HCEC 1CT (cell line): Measurements from ENCODE around the gene SIGLEC12.
"Not testable (repeated sequence)": the region's sequence is repeated elsewhere in the genome, so short reads cannot be mapped to it uniquely, and the experiment has no call there.

ENCODE experiments used
- DNase-seq: peaks from one replicate; pipeline ENCODE4 v3.0.0-alpha.2; 2017

Gene SIGLEC12

GRCh38 chr19:51521781-51522180 is 20.2 kb upstream of the SIGLEC12 start:
- no peak for DNase-seq

- DNase-seq: no peak
These were observed 19.8 kb upstream of the SIGLEC12 start for GRCh38 chr19:51521357-51521756.

GRCh38 chr19:51520728-51521127 is 19.1 kb upstream of the SIGLEC12 start:
- no peak for DNase-seq

- DNase-seq: peak; percentile 24
These were observed 13.4 kb upstream of the SIGLEC12 start for GRCh38 chr19:51514866-51515481.

GRCh38 chr19:51513968-51514367 is 12.4 kb upstream of the SIGLEC12 start:
- no peak for DNase-seq

- DNase-seq: no peak
These were observed 9.8 kb upstream of the SIGLEC12 start for GRCh38 chr19:51511353-51511752.

GRCh38 chr19:51509823-51510660 is 8.4 kb upstream of the SIGLEC12 start:
- no peak for DNase-seq

- DNase-seq: no peak
These were observed 6.6 kb upstream of the SIGLEC12 start for GRCh38 chr19:51508059-51508733.

GRCh38 chr19:51507640-51508058 is 6.0 kb upstream of the SIGLEC12 start:
- no peak for DNase-seq

GRCh38 chr19:51507192-51507591 is 5.6 kb upstream of the SIGLEC12 start:
- DNase-seq: no peak

GRCh38 chr19:51505904-51506303 is 4.3 kb upstream of the SIGLEC12 start:
- no peak for DNase-seq

- DNase-seq: no peak
These were observed 2.3 kb upstream of the SIGLEC12 start for GRCh38 chr19:51503896-51504295.

GRCh38 chr19:51503286-51503817 is 1.8 kb upstream of the SIGLEC12 start:
- DNase-seq: no peak

- DNase-seq: not testable (repeated sequence)
These were observed 669 bp downstream of the SIGLEC12 start for GRCh38 chr19:51500931-51501330.

- DNase-seq: no peak
These were observed 3.9 kb downstream of the SIGLEC12 start for GRCh38 chr19:51497666-51498065.

- DNase-seq: no peak
These were observed 7.8 kb downstream of the SIGLEC12 start for GRCh38 chr19:51493776-51494175.

GRCh38 chr19:51491586-51491985 is 10.0 kb downstream of the SIGLEC12 start:
- DNase-seq: no peak

GRCh38 chr19:51490676-51491075 is 10.9 kb downstream of the SIGLEC12 start:
- no peak for DNase-seq

- no peak for DNase-seq
These were observed 12.5 kb downstream of the SIGLEC12 start for GRCh38 chr19:51489113-51489512.

GRCh38 chr19:51488491-51488890 is 13.1 kb downstream of the SIGLEC12 start:
- DNase-seq: no peak

GRCh38 chr19:51485960-51486660 is 15.5 kb downstream of the SIGLEC12 start:
- DNase-seq: no peak

- no peak for DNase-seq
These were observed 21.0 kb downstream of the SIGLEC12 start for GRCh38 chr19:51480590-51480989.
